Gastrocnemius medialis (tissue), 4 donors: Measurements from ENCODE around the gene EPS15. TPM values are rescaled to one million over a fixed set of nuclear protein-coding genes. Genes with fewer than 3 reads are reported as not detected.

Experiments used
- ATAC-seq, 2 donors: fragments of 150-250 bp; one replicate each; pipeline ENCODE4 v1.9.1; 2016
- DNase-seq, 2 donors: peaks; one replicate each; pipeline ENCODE4 v3.0.0-alpha.2; 2019
- H3K27ac ChIP-seq, 4 donors: fragments of 200-600 bp; sonication (generic); 1 replicate in 1 of 4; 2 replicates in 3 of 4; pipeline ENCODE4 v1.5.1; 2016 to 2018; ENCODE audit warnings: mild to moderate bottlenecking in 2 of 4, moderate library complexity in 1 of 4
- H3K27me3 ChIP-seq, 3 donors: fragments of 200-600 bp; sonication (generic) in 2 of 3; 1 replicate in 1 of 3; 2 replicates in 2 of 3; pipeline versions ENCODE4 v1.5.1 to v1.6.0; 2016 to 2019; ENCODE audit warnings: mild to moderate bottlenecking in 1 of 3, moderate library complexity in 1 of 3
- H3K36me3 ChIP-seq, 2 donors: fragments of 200-600 bp; sonication (generic) in 1 of 2; one replicate each; pipeline ENCODE4 v1.5.1; 2017 to 2018
- H3K4me1 ChIP-seq, 2 donors: fragments of 200-600 bp; sonication (generic) in 1 of 2; one replicate each; pipeline ENCODE4 v1.5.1; 2016 to 2017; ENCODE audit warnings: mild to moderate bottlenecking in 2 of 2
- H3K4me3 ChIP-seq, 4 donors: fragments of 200-600 bp; sonication (generic) in 3 of 4; 1 replicate in 1 of 4; 2 replicates in 3 of 4; pipeline ENCODE4 v1.5.1; 2016 to 2019; ENCODE audit warnings: mild to moderate bottlenecking in 2 of 4
- H3K9me3 ChIP-seq, 3 donors: fragments of 200-600 bp; sonication (generic) in 2 of 3; 1 replicate in 1 of 3; 2 replicates in 2 of 3; pipeline ENCODE4 v1.5.1; 2016 to 2019
- CTCF ChIP-seq, 5 experiments: fragments of 450-650 bp in 3 of 5; fragments of 200-600 bp in 2 of 5; sonication (generic) in 2 of 5; IDR thresholded peaks in 4 of 5; conservative IDR thresholded peaks in 1 of 5; 1 replicate in 4 of 5; 2 replicates in 1 of 5; pipeline ENCODE4 v1.5.1; 2016 to 2019; ENCODE audit warnings: antibody characterized with exemption in 5 of 5, mild to moderate bottlenecking in 3 of 5, moderate library complexity in 3 of 5
- POLR2A ChIP-seq, 2 donors: fragments of 450-650 bp; IDR thresholded peaks; one replicate each; pipeline ENCODE4 v1.6.1; 2017; ENCODE audit warnings: antibody characterized with exemption in 2 of 2, mild to moderate bottlenecking in 2 of 2, moderate library complexity in 2 of 2
- in situ Hi-C, 4 donors: fragments of 200-750 bp; cut with MboI; loops; one replicate each; pipeline versions ENCODE4 v1.15.0 to v1.8.0; 2017; ENCODE audit warnings: low sequenced_read_pairs in 4 of 4
- intact Hi-C: fragments of 100-400 bp; cut with DNase I; formaldehyde crosslinking; loops from one replicate; pipeline ENCODE4 v1.15.1; 2023; ENCODE audit warnings: low total_unique reads
- total RNA-seq, 4 donors: library from RNA; depleted of rRNA; stranded (reverse); fragments of >200 nt; gene quantifications; one replicate each; pipeline versions ENCODE4 v1.1.0 to v1.2.3, GENCODE V29; 2016

Gene EPS15
- total RNA-seq, 4 donors from 2014 or later = 44.8 to 121 (median 71.0) TPM

- no peak overlapping the region for H3K4me3 ChIP-seq
- H3K36me3 ChIP-seq = no peaks in the 10 kb centered on the region
- no peaks in the 10 kb centered on the region for H3K4me1 ChIP-seq
- ATAC-seq (no peak), DNase-seq (no peak)
- H3K27me3 ChIP-seq = no peaks in the 10 kb centered on the region
- no peak overlapping the region for H3K27ac ChIP-seq
- intact Hi-C loops (no loop called here), in situ Hi-C loops (no loop called here)
- TF ChIP-seq POLR2A (IDR thresholded peaks at IDR 0.05) (no peak), CTCF (IDR thresholded peaks at IDR 0.05 in 4 of 5, conservative IDR thresholded peaks at IDR 0.05 in 1 of 5) (no peak)
- no peaks in the 10 kb centered on the region for H3K9me3 ChIP-seq
Measured at GRCh38 chr1:51320967-51321923, 197.8 kb downstream of the EPS15 start.

- in situ Hi-C loops (no loop called here), intact Hi-C loops (no loop called here)
- no peak for DNase-seq
- H3K27me3 ChIP-seq = no peaks in the 10 kb centered on the region
- H3K27ac ChIP-seq = no peak overlapping the region
- H3K4me3 ChIP-seq = no peak overlapping the region
- no peaks in the 10 kb centered on the region for H3K9me3 ChIP-seq
- no peak for ATAC-seq
- no peaks in the 10 kb centered on the region for H3K36me3 ChIP-seq
- no peak for TF ChIP-seq POLR2A (IDR thresholded peaks at IDR 0.05)
- no peak for TF ChIP-seq CTCF (IDR thresholded peaks at IDR 0.05 in 4 of 5, conservative IDR thresholded peaks at IDR 0.05 in 1 of 5)
- H3K4me1 ChIP-seq = no peaks in the 10 kb centered on the region
Measured at GRCh38 chr1:51317798-51318197, 201.3 kb downstream of the EPS15 start.

GRCh38 chr1:51316846-51317120 is 202.3 kb downstream of the EPS15 start:
- H3K36me3 ChIP-seq = no peaks in the 10 kb centered on the region
- no peak for ATAC-seq
- H3K27ac ChIP-seq = no peak overlapping the region
- no peak overlapping the region for H3K4me3 ChIP-seq
- no peaks in the 10 kb centered on the region for H3K27me3 ChIP-seq
- no peaks in the 10 kb centered on the region for H3K4me1 ChIP-seq
- TF ChIP-seq CTCF (IDR thresholded peaks at IDR 0.05 in 4 of 5, conservative IDR thresholded peaks at IDR 0.05 in 1 of 5) (no peak), POLR2A (IDR thresholded peaks at IDR 0.05) (no peak)
- in situ Hi-C loops = no loop called here
- H3K9me3 ChIP-seq = no peaks in the 10 kb centered on the region
- no peak for DNase-seq
- intact Hi-C loops = no loop called here

GRCh38 chr1:51316113-51316845 is 202.8 kb downstream of the EPS15 start:
- Histone ChIP-seq H3K4me3 (no peak overlapping the region), H3K27ac (no peak overlapping the region), H3K9me3 (no peaks in the 10 kb centered on the region), H3K4me1 (no peaks in the 10 kb centered on the region), H3K27me3 (no peaks in the 10 kb centered on the region), H3K36me3 (no peaks in the 10 kb centered on the region)
- TF ChIP-seq CTCF (IDR thresholded peaks at IDR 0.05 in 4 of 5, conservative IDR thresholded peaks at IDR 0.05 in 1 of 5) (no peak), POLR2A (IDR thresholded peaks at IDR 0.05) (no peak)
- DNase-seq (no peak), ATAC-seq (no peak)
- in situ Hi-C loops = no loop called here
- intact Hi-C loops = no loop called here
